Kidney epithelial cell (primary cell): Measurements from ENCODE around the gene STK38L. TPM values are rescaled to one million over a fixed set of nuclear protein-coding genes. Genes with fewer than 3 reads are reported as not detected.

Experiments
- DNase-seq: peaks from one replicate; pipeline ENCODE4 v3.0.0-alpha.2; 2010; ENCODE audit warnings: low read depth
- H3K27me3 ChIP-seq: 2 replicates; pipeline ENCODE4 v1.6.0; 2011; ENCODE audit warnings: low read length; ENCODE audit not compliant: control insufficient read depth, insufficient read depth
- H3K36me3 ChIP-seq: 2 replicates; pipeline ENCODE4 v1.5.1; 2011; ENCODE audit warnings: low read length; ENCODE audit not compliant: control insufficient read depth, insufficient read depth
- H3K4me3 ChIP-seq: 2 replicates; pipeline ENCODE4 v1.5.1; 2011; ENCODE audit warnings: low read depth, mild to moderate bottlenecking, control low read depth, low read length
- CTCF ChIP-seq: IDR thresholded peaks from 2 replicates; pipeline ENCODE4 v1.5.1; 2011; ENCODE audit warnings: mild to moderate bottlenecking, moderate library complexity, low read length, control low read depth, inconsistent platforms; ENCODE audit not compliant: insufficient read depth, poor library complexity, severe bottlenecking
- total RNA-seq: library from RNA; depleted of rRNA; stranded (reverse); fragments of >200 nt; gene quantifications from 2 replicates; pipeline ENCODE4 v1.2.3, GENCODE V29; 2015

Gene STK38L
- total RNA-seq, 1 donor from 2014 or later = 28.0 TPM

GRCh38 chr12:27260746-27261145 is 16.7 kb downstream of the STK38L start:
- Histone ChIP-seq H3K27me3 (no peaks in the 10 kb centered on the region), H3K36me3 (no peaks in the 10 kb centered on the region), H3K4me3 (no peak overlapping the region)
- no peak for TF ChIP-seq CTCF
- DNase-seq = no peak

GRCh38 chr12:27261866-27262265 is 17.8 kb downstream of the STK38L start:
- no peak for DNase-seq
- no peak for TF ChIP-seq CTCF
- H3K36me3 ChIP-seq = no peaks in the 10 kb centered on the region
- H3K4me3 ChIP-seq = no peak overlapping the region
- no peaks in the 10 kb centered on the region for H3K27me3 ChIP-seq

DNA sequence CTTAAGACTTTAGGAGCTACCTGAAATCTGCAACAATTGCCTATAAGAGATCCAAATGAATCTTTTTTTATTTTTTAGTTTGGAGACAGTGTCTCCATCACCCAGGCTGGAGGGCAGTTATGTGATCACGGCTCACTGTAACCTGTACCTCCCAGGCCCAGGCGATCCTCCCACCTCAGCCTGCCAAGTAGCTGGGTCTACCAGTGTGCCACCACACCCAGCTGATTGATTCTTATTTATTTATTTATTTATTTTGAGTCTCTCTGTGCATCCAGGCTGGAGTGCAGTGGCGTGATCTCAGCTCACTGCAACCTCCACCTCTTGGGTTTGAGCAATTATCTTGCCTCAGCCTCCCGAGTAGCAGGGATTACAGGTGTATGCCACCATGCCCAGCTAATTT is 26.1 kb downstream of the STK38L start:
- DNase-seq = no peak
- Histone ChIP-seq H3K27me3 (no peaks in the 10 kb centered on the region), H3K36me3 (no peaks in the 10 kb centered on the region), H3K4me3 (no peak overlapping the region)
- TF ChIP-seq CTCF = no peak

DNA sequence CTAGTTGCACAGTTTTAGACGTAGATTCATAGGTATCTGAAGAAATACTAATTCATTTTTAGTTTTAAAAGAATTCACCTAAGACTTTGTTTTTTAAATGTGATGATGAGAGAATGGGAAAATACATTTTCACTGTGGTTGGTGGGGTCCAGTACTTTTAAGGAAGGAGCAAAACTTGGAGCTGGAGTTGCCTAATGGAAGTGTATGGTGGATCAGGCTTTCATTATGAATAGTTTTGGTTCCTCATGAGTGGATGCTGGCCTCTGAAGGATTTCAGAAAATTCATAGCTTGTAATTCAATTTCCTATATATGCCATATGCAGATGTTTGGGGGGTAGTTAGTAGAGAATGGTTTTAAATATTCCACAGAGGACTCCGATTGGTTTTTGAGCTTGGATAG is 27.1 kb downstream of the STK38L start:
- Histone ChIP-seq H3K4me3 (no peak overlapping the region), H3K27me3 (no peaks in the 10 kb centered on the region), H3K36me3 (no peaks in the 10 kb centered on the region)
- DNase-seq = no peak
- no peak for TF ChIP-seq CTCF

DNA sequence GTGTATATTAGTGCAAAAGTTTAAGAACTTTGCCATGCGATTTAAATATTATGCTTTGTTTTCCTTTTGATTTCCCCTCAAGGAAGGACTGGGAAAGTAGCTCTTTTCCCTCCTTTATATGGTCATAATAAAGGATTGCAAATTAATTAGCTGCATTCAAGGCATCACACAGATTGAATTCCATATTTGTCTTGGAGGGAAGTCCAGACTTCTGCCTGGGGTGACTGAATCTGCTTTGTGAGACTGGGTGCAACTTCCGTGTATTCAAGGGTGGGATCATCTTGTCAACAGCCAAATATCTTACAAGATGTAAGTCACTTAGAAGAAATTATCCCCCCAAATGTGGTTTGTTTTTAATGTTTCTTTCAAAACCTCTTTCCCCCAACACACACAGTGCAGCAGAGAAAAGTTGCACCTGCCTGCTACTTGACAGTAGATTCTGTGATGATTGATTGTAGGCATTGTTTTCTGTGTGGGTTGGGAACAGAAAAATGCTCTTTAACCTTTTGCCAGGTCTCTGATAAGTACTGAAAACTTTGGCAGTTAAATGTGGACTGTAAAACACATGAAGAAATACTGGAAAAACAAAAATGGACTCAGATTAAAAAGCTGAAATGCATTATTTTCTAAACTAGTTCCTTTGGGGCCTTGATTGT is 28.4 kb downstream of the STK38L start:
- DNase-seq = no peak
- TF ChIP-seq CTCF = no peak
- H3K27me3 ChIP-seq = no peaks in the 10 kb centered on the region
- H3K4me3 ChIP-seq = no peak overlapping the region
- no peaks in the 10 kb centered on the region for H3K36me3 ChIP-seq

DNA sequence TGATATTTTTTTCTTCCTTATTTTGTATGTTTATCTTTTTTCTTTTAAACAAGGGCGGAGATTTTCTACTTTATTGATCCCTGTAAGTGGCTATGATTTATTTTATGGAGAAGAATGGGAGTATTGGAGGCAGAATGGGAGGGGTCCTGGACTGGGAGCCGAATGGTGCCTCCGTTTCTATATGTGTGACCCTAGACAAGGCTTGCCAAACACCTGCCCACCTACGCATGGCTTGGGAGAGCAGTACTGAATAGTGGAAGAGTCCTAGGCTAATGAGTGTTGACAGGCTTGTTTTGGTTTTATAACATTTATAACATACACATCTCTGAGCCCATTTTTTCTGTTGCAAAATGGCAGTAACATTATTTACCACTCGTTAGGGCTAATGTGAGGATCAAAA is 29.0 kb downstream of the STK38L start:
- H3K36me3 ChIP-seq = no peaks in the 10 kb centered on the region
- no peak overlapping the region for H3K4me3 ChIP-seq
- no peak for DNase-seq
- no peak for TF ChIP-seq CTCF
- no peaks in the 10 kb centered on the region for H3K27me3 ChIP-seq
